T-helper 1 cell treated with Interleukin-12 subunit alpha and Interleukin-12 subunit beta and Interleukin-4 antibody, amounts not matched to agents 30 μg/mL and 1 μg/mL, for 36 hours (primary cell): Measurements from ENCODE around the gene ME2.
"Not testable (repeated sequence)": the region's sequence is repeated elsewhere in the genome, so short reads cannot be mapped to it uniquely, and the experiment has no call there.

Source experiments
- H3K27ac Mint-ChIP-seq: one replicate; pipeline ENCODE4 v1.8.0; 2021; ENCODE audit warnings: mild to moderate bottlenecking, mixed read lengths
- H3K27me3 Mint-ChIP-seq: one replicate; pipeline ENCODE4 v1.8.0; 2021; ENCODE audit warnings: low read depth, mixed read lengths
- H3K36me3 Mint-ChIP-seq: one replicate; pipeline ENCODE4 v1.8.0; 2021; ENCODE audit warnings: low read depth, mixed read lengths
- H3K4me1 Mint-ChIP-seq: one replicate; pipeline ENCODE4 v1.8.0; 2021; ENCODE audit warnings: low read depth, mixed read lengths
- H3K4me3 Mint-ChIP-seq: one replicate; pipeline ENCODE4 v1.8.0; 2021; ENCODE audit warnings: mild to moderate bottlenecking, moderate library complexity, mixed read lengths
- H3K9me3 Mint-ChIP-seq: one replicate; pipeline ENCODE4 v1.8.0; 2021; ENCODE audit warnings: mixed read lengths

The ME2 gene

GRCh38 chr18:50992351-50992762 is 113.4 kb downstream of the ME2 start:
- Mint-ChIP-seq H3K27ac (no peak overlapping the region), H3K9me3 (no peaks in the 10 kb centered on the region), H3K4me3 (no peak overlapping the region), H3K36me3 (no peaks in the 10 kb centered on the region), H3K27me3 (no peaks in the 10 kb centered on the region), H3K4me1 (no peaks in the 10 kb centered on the region)

GRCh38 chr18:50994031-50994430 is 115.1 kb downstream of the ME2 start:
- no peaks in the 10 kb centered on the region for H3K9me3 Mint-ChIP-seq
- no peak overlapping the region for H3K4me3 Mint-ChIP-seq
- no peak overlapping the region for H3K27ac Mint-ChIP-seq
- no peaks in the 10 kb centered on the region for H3K27me3 Mint-ChIP-seq
- no peaks in the 10 kb centered on the region for H3K36me3 Mint-ChIP-seq
- no peaks in the 10 kb centered on the region for H3K4me1 Mint-ChIP-seq

- H3K9me3 Mint-ChIP-seq, H3K27ac Mint-ChIP-seq, H3K4me3 Mint-ChIP-seq, H3K4me1 Mint-ChIP-seq, H3K27me3 Mint-ChIP-seq, H3K36me3 Mint-ChIP-seq: not testable (repeated sequence)
Observed at GRCh38 chr18:51003174-51003573, 124.3 kb downstream of the ME2 start.
